Caco-2 (cell line): ENCODE data around the gene PRDM2. TPM values are rescaled to one million over a fixed set of nuclear protein-coding genes. Genes with fewer than 3 reads are reported as not detected.

Source experiments
- BruUV-seq: library from RNA; stranded (reverse); fragments of 400-500 nt; replicated peaks from 2 replicates; lab custom pipeline; 2021; lab: Mats Ljungman, UMichigan
- CTCF ChIA-PET: fragments of 300-600 bp; sonication (Branson Sonifier 250); formaldehyde crosslinking; loops from one replicate; lab custom pipeline; 2022; ENCODE audit warnings: antibody characterized with exemption; lab: Charles Lee
- POLR2A ChIA-PET: fragments of 300-600 bp; sonication (Branson Sonifier 250); formaldehyde crosslinking; loops from one replicate; lab custom pipeline; 2022; ENCODE audit warnings: antibody characterized with exemption; lab: Charles Lee
- DNase-seq, 2 experiments: peaks; one replicate each; pipeline versions ENCODE4 v3.0.0 to v3.0.0-alpha.2; 2020 to 2022
- H3K27me3 ChIP-seq: replicated peaks from 2 replicates; pipeline ENCODE4 v1.6.0; 2011; ENCODE audit warnings: low read length; ENCODE audit not compliant: control insufficient read depth, insufficient read depth
- H3K36me3 ChIP-seq: 2 replicates; pipeline ENCODE4 v1.5.1; 2011; ENCODE audit warnings: low read length; ENCODE audit not compliant: control insufficient read depth, insufficient read depth
- H3K4me1 ChIP-seq: fragments of 250-450 bp; sonication (Bioruptor Pico); 2 replicates; pipeline ENCODE4 v1.5.1; 2020; ENCODE audit warnings: mild to moderate bottlenecking
- H3K4me3 ChIP-seq: 2 replicates; pipeline ENCODE4 v1.5.1; 2011; ENCODE audit warnings: low read depth, mild to moderate bottlenecking, control low read depth, low read length
- H3K9me3 ChIP-seq: fragments of 250-450 bp; sonication (Bioruptor Pico); 2 replicates; pipeline ENCODE4 v1.5.1; 2020; ENCODE audit warnings: mild to moderate bottlenecking, moderate library complexity
- H3K27ac Mint-ChIP-seq: one replicate; pipeline ENCODE4 v1.8.0; 2022; ENCODE audit warnings: mixed read lengths; ENCODE audit not compliant: unreplicated experiment
- H3K27me3 Mint-ChIP-seq: one replicate; pipeline ENCODE4 v1.8.0; 2022; ENCODE audit warnings: mixed read lengths; ENCODE audit not compliant: insufficient read depth, unreplicated experiment
- H3K36me3 Mint-ChIP-seq: one replicate; pipeline ENCODE4 v1.8.0; 2022; ENCODE audit warnings: mild to moderate bottlenecking, mixed read lengths; ENCODE audit not compliant: insufficient read depth, unreplicated experiment
- H3K4me1 Mint-ChIP-seq: one replicate; pipeline ENCODE4 v1.8.0; 2022; ENCODE audit warnings: low read depth, mixed read lengths; ENCODE audit not compliant: unreplicated experiment
- H3K4me3 Mint-ChIP-seq: one replicate; pipeline ENCODE4 v1.8.0; 2022; ENCODE audit warnings: mild to moderate bottlenecking, moderate library complexity, mixed read lengths; ENCODE audit not compliant: unreplicated experiment
- H3K9me3 Mint-ChIP-seq: one replicate; pipeline ENCODE4 v1.8.0; 2022; ENCODE audit warnings: mixed read lengths; ENCODE audit not compliant: unreplicated experiment
- CTCF ChIP-seq, 2 experiments: fragments of 200-600 bp in 1 of 2; IDR thresholded peaks; 1 replicate in 1 of 2; 2 replicates in 1 of 2; pipeline versions ENCODE4 v1.5.1 to v1.8.0; 2011 to 2022; ENCODE audit warnings: antibody characterized with exemption in 1 of 2, control low read depth in 1 of 2, inconsistent platforms in 1 of 2, low read depth in 1 of 2, low read length in 1 of 2, mild to moderate bottlenecking in 1 of 2, moderate library complexity in 1 of 2; ENCODE audit not compliant: insufficient read depth in 1 of 2, severe bottlenecking in 1 of 2, unreplicated experiment in 1 of 2
- intact Hi-C: fragments of 100-400 bp; cut with micrococcal nuclease; formaldehyde crosslinking; loops from one replicate; pipeline ENCODE4 v1.10.0; 2022; ENCODE audit not compliant: unreplicated experiment
- total RNA-seq: library from RNA; stranded (reverse); gene quantifications from 2 replicates; pipeline ENCODE4 v1.2.3, GENCODE V29; 2022

Gene PRDM2
- total RNA-seq, 1 experiment from 2014 or later, result 32.7 TPM

- Mint-ChIP-seq H3K4me3 (no peak overlapping the region), H3K27me3 (no peaks in the 10 kb centered on the region), H3K36me3 (peaks cover 16% of the 10 kb centered on the region), H3K9me3 (no peaks in the 10 kb centered on the region), H3K4me1 (no peaks in the 10 kb centered on the region), H3K27ac (no peak overlapping the region)
- peaks cover 10% of the 10 kb centered on the region for H3K4me1 ChIP-seq
- POLR2A ChIA-PET, result no interaction called here
- TF ChIP-seq CTCF (IDR thresholded peaks at IDR 0.05; ENCODE audit: insufficient read depth in 1 of 2, low read depth in 1 of 2, low read length in 1 of 2, severe bottlenecking in 1 of 2, unreplicated experiment in 1 of 2), result no peak
- H3K4me3 ChIP-seq, result no peak overlapping the region
- CTCF ChIA-PET, result no interaction called here
- no TSS peak for BruUV-seq
- 0 out of 2 replicates have a peak, but pooled peaks cover 1% of the 10 kb centered on the region for H3K36me3 ChIP-seq
- H3K9me3 ChIP-seq, result no peaks in the 10 kb centered on the region
- no peak for DNase-seq
- intact Hi-C loops, result loop anchor here (5.0 kb wide), 1 partner anchor 37 kb away; no protein-coding TSS in a partner anchor
- H3K27me3 ChIP-seq, result no peaks in the 10 kb centered on the region
Measured at GRCh38 chr1:13794231-13795187, 94.5 kb downstream of the PRDM2 start.

GRCh38 chr1:13797397-13797796 lies 97.4 kb downstream of the PRDM2 start:
- no peak for TF ChIP-seq CTCF (IDR thresholded peaks at IDR 0.05; ENCODE audit: insufficient read depth in 1 of 2, low read depth in 1 of 2, low read length in 1 of 2, severe bottlenecking in 1 of 2, unreplicated experiment in 1 of 2)
- no peak for DNase-seq
- BruUV-seq, result no TSS peak
- Histone ChIP-seq H3K27me3 (no peaks in the 10 kb centered on the region), H3K4me1 (peaks cover 17% of the 10 kb centered on the region), H3K36me3 (0 out of 2 replicates have a peak, but pooled peaks cover 1% of the 10 kb centered on the region), H3K4me3 (no peak overlapping the region), H3K9me3 (no peaks in the 10 kb centered on the region)
- no peak overlapping the region for H3K4me3 Mint-ChIP-seq
- intact Hi-C loops, result loop anchor here (5.0 kb wide), 1 partner anchor 40 kb away; no protein-coding TSS in a partner anchor
- ChIA-PET POLR2A (no interaction called here), CTCF (no interaction called here)
- peaks cover 9% of the 10 kb centered on the region for H3K4me1 Mint-ChIP-seq
- no peak overlapping the region for H3K27ac Mint-ChIP-seq
- H3K27me3 Mint-ChIP-seq, result no peaks in the 10 kb centered on the region
- H3K9me3 Mint-ChIP-seq, result no peaks in the 10 kb centered on the region
- peaks cover 10% of the 10 kb centered on the region for H3K36me3 Mint-ChIP-seq

- ChIA-PET POLR2A (no interaction called here), CTCF (no interaction called here)
- DNase-seq, result no peak
- Histone ChIP-seq H3K36me3 (0 out of 2 replicates have a peak, but pooled peaks cover 1% of the 10 kb centered on the region), H3K4me1 (peaks cover 17% of the 10 kb centered on the region), H3K9me3 (no peaks in the 10 kb centered on the region), H3K4me3 (no peak overlapping the region), H3K27me3 (no peaks in the 10 kb centered on the region)
- peaks cover 9% of the 10 kb centered on the region for H3K4me1 Mint-ChIP-seq
- intact Hi-C loops, result loop anchor here (5.0 kb wide), 1 partner anchor 41 kb away; no protein-coding TSS in a partner anchor
- H3K27ac Mint-ChIP-seq, result peak overlapping the region; percentile 3
- no TSS peak for BruUV-seq
- no peaks in the 10 kb centered on the region for H3K27me3 Mint-ChIP-seq
- no peak for TF ChIP-seq CTCF (IDR thresholded peaks at IDR 0.05; ENCODE audit: insufficient read depth in 1 of 2, low read depth in 1 of 2, low read length in 1 of 2, severe bottlenecking in 1 of 2, unreplicated experiment in 1 of 2)
- H3K9me3 Mint-ChIP-seq, result no peaks in the 10 kb centered on the region
- no peak overlapping the region for H3K4me3 Mint-ChIP-seq
- H3K36me3 Mint-ChIP-seq, result peaks cover 6% of the 10 kb centered on the region
Measured at GRCh38 chr1:13798120-13798519, 98.1 kb downstream of the PRDM2 start.
